ENCODE measurements around the gene C10orf67.

The C10orf67 gene

GRCh38 chr10:23330948-23331347 lies 13.6 kb downstream of the C10orf67 start:
- Histone ChIP-seq H3K9ac (no peak overlapping the region), H4K20me1 (no peaks in the 10 kb centered on the region), H3K4me1 (no peaks in the 10 kb centered on the region), H3K27me3 (no peaks in the 10 kb centered on the region), H3K4me2 (no peak overlapping the region), H3K4me3 (no peak overlapping the region), H3K9me3 (peaks cover 5% of the 10 kb centered on the region), H3K27ac (no peak overlapping the region), H3K36me3 (no peaks in the 10 kb centered on the region)
- TF ChIP-seq Cebpa-rat (IDR thresholded peaks at IDR 0.05): no peak

DNA sequence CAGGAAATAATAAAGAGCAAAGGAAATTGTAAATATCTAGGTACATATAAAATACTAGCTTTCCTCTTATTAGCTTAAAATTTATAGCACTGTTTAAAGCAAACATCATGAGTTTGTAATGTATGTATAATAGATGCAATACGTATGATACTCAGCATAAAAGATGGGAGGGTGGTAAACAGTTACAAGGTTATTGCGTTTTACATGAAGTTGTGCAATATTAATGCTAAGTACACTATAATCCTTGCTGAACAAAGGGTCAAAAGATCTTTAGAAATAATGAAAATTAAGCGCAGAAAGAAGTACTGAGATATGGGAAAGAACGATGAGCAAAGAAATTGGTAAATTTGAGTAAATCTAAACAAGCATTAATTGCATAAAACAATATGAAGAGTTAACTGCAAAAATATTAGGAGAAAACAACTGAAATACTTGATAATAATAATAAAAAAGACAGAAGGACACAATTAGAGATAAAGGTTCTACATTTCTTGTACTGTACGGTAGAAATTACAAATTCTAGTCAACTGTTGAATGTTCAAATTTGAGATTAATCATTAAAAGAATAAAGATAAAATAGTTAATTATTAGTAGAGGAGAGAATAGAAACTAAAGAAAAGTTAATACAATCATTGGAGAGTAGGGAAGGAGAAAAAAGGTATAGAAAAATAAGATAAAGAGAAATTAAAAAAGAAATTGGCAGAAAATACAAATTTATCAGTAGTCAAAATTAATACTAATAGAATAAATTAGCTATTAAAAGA lies 17.9 kb downstream of the C10orf67 start:
- Histone ChIP-seq H3K27me3 (no peaks in the 10 kb centered on the region), H3K9me3 (peaks cover 5% of the 10 kb centered on the region)

GRCh38 chr10:23325132-23325531 lies 19.5 kb downstream of the C10orf67 start:
- Histone ChIP-seq H4K20me1 (no peaks in the 10 kb centered on the region), H3K4me3 (no peak overlapping the region), H3K4me1 (no peaks in the 10 kb centered on the region), H3K9ac (no peak overlapping the region), H3K36me3 (no peaks in the 10 kb centered on the region), H3K4me2 (no peak overlapping the region), H3K9me3 (peaks cover 5% of the 10 kb centered on the region), H3K27me3 (no peaks in the 10 kb centered on the region), H3K27ac (no peak overlapping the region)
- no peak for TF ChIP-seq Cebpa-rat (IDR thresholded peaks at IDR 0.05)

More for the DNA sequence above, 17.9 kb downstream of the C10orf67 start:
- Histone ChIP-seq H3K4me2 (no peak overlapping the region), H4K20me1 (no peaks in the 10 kb centered on the region), H3K4me3 (no peak overlapping the region), H3K9ac (no peak overlapping the region), H3K4me1 (no peaks in the 10 kb centered on the region), H3K27ac (no peak overlapping the region), H3K36me3 (no peaks in the 10 kb centered on the region)
- TF ChIP-seq Cebpa-rat (IDR thresholded peaks at IDR 0.05): no peak; the same call in 1 of the 2 replicates

DNA sequence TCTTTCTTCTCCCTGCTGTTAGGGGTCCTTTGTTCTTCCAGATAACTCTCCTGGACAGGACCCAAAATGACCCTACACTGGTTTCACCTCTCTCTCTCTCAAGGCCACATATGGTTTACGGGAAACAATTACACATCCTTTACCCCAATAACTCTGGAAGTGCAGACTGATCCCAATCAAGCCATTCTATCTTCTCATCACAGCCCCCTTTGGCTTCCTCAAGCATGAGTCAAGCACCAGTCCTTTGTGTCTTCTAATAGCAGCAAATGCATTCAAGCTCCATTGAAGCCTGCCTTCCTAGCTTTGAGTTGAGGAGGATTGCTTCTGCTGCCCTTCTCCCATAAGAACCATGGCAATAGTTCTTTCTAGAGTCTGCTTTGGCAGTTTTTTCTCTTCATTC lies 20.2 kb downstream of the C10orf67 start:
- Histone ChIP-seq H4K20me1 (no peaks in the 10 kb centered on the region), H3K4me2 (no peak overlapping the region), H3K9me3 (peaks cover 2% of the 10 kb centered on the region; the same call in 1 of the 2 replicates), H3K36me3 (no peaks in the 10 kb centered on the region), H3K4me1 (no peaks in the 10 kb centered on the region), H3K4me3 (no peak overlapping the region), H3K9ac (no peak overlapping the region), H3K27ac (no peak overlapping the region), H3K27me3 (no peaks in the 10 kb centered on the region)
- TF ChIP-seq Cebpa-rat (IDR thresholded peaks at IDR 0.05): no peak

- Histone ChIP-seq H4K20me1 (no peaks in the 10 kb centered on the region), H3K27me3 (no peaks in the 10 kb centered on the region), H3K4me3 (no peak overlapping the region), H3K4me1 (no peaks in the 10 kb centered on the region), H3K27ac (no peak overlapping the region), H3K36me3 (0 out of 2 replicates have a peak, but pooled peaks cover 2% of the 10 kb centered on the region), H3K9me3 (peaks cover 4% of the 10 kb centered on the region), H3K4me2 (no peak overlapping the region), H3K9ac (no peak overlapping the region)
- no peak for TF ChIP-seq Cebpa-rat (IDR thresholded peaks at IDR 0.05)
These were observed 22.5 kb downstream of the C10orf67 start for GRCh38 chr10:23322082-23322481.

DNA sequence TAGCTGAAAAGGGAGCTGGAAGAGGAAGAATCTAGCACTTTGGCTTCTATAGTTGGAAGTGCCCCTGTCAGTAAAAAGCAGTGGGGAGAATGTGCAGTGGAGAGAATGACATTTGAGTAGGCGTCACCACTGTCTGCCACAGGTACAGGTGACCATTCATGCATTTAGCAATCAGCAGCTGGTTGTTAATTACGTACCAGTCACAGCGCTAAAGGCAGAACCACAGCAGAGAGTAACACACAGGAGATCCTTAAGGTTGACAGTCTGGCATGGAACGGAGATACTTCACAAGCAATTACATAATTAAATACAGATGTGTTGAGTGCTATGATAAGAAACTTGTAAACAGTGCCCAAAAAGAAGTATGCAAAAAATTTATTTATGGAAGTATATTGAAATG lies 24.8 kb downstream of the C10orf67 start:
- Histone ChIP-seq H3K4me3 (no peak overlapping the region), H3K9me3 (peaks cover 19% of the 10 kb centered on the region), H3K27ac (no peak overlapping the region), H3K9ac (no peak overlapping the region), H3K4me2 (no peak overlapping the region), H3K4me1 (no peaks in the 10 kb centered on the region), H3K27me3 (no peaks in the 10 kb centered on the region), H4K20me1 (no peaks in the 10 kb centered on the region), H3K36me3 (0 out of 2 replicates have a peak, but pooled peaks cover 4% of the 10 kb centered on the region)
- TF ChIP-seq Cebpa-rat (IDR thresholded peaks at IDR 0.05): no peak

DNA sequence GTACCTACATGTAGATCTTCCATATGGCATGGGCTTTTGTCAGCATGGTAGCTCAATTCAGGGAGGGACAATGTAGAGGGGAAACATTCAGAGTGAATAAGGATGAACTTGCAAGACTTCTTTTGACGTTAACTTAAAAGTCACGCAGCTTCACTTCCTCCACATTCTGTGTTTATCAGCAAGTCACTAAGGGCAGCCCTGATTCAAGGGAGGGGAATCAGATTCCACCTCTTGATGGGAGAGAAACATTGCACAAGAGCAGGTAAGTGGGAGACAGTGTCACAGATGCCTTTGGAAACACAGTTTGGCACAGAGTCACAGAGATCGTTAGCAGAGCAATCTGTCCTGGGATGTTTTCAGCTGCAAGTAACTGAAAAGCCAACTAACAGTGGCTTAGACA lies 26.2 kb downstream of the C10orf67 start:
- Histone ChIP-seq H3K4me2 (no peak overlapping the region), H3K9me3 (peaks cover 19% of the 10 kb centered on the region), H3K4me3 (no peak overlapping the region), H3K9ac (no peak overlapping the region), H3K27ac (no peak overlapping the region), H3K36me3 (0 out of 2 replicates have a peak, but pooled peaks cover 4% of the 10 kb centered on the region), H4K20me1 (no peaks in the 10 kb centered on the region), H3K4me1 (no peaks in the 10 kb centered on the region), H3K27me3 (no peaks in the 10 kb centered on the region)
- TF ChIP-seq Cebpa-rat (IDR thresholded peaks at IDR 0.05): no peak

- Histone ChIP-seq H3K9me3 (peaks cover 19% of the 10 kb centered on the region), H3K4me1 (no peaks in the 10 kb centered on the region), H3K36me3 (0 out of 2 replicates have a peak, but pooled peaks cover 4% of the 10 kb centered on the region), H4K20me1 (no peaks in the 10 kb centered on the region), H3K9ac (no peak overlapping the region), H3K4me2 (no peak overlapping the region), H3K27ac (no peak overlapping the region), H3K4me3 (no peak overlapping the region), H3K27me3 (no peaks in the 10 kb centered on the region)
- TF ChIP-seq Cebpa-rat (IDR thresholded peaks at IDR 0.05): no peak
These were observed 27.2 kb downstream of the C10orf67 start for GRCh38 chr10:23317416-23317815.

GRCh38 chr10:23316406-23316805 lies 28.2 kb downstream of the C10orf67 start:
- no peaks in the 10 kb centered on the region for H3K4me1 ChIP-seq
- H3K4me2 ChIP-seq: no peak overlapping the region
- 0 out of 2 replicates have a peak, but pooled peaks cover 4% of the 10 kb centered on the region for H3K36me3 ChIP-seq
- H4K20me1 ChIP-seq: no peaks in the 10 kb centered on the region
- H3K27ac ChIP-seq: no peak overlapping the region
- no peaks in the 10 kb centered on the region for H3K27me3 ChIP-seq
- peaks cover 19% of the 10 kb centered on the region for H3K9me3 ChIP-seq
- H3K4me3 ChIP-seq: no peak overlapping the region
- no peak overlapping the region for H3K9ac ChIP-seq
- no peak for TF ChIP-seq Cebpa-rat (IDR thresholded peaks at IDR 0.05)

DNA sequence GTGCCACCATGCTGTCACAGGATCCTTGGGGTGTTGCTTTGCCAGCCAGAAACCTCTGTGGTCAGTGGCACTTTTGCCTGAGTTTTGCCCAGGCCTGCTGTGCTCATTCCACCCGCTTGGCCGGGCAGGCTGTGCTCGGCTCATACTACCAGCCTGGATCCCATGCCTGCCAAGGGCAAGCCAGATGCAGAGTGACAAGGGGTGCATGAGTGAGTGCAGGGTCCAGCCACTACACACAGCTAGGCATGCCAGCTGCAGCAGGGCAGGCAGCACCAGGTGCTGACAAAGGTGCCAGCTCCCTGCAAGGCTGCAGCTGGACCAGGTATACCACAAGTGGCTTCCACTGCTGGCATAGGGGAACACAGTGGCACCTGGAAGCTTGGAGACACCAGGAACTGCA lies 28.6 kb downstream of the C10orf67 start:
- no peaks in the 10 kb centered on the region for H3K4me1 ChIP-seq
- no peak overlapping the region for H3K4me2 ChIP-seq
- no peak overlapping the region for H3K27ac ChIP-seq
- no peak overlapping the region for H3K4me3 ChIP-seq
- TF ChIP-seq Cebpa-rat (IDR thresholded peaks at IDR 0.05): no peak
- peaks cover 19% of the 10 kb centered on the region for H3K9me3 ChIP-seq
- H4K20me1 ChIP-seq: no peaks in the 10 kb centered on the region
- no peak overlapping the region for H3K9ac ChIP-seq
- 0 out of 2 replicates have a peak, but pooled peaks cover 4% of the 10 kb centered on the region for H3K36me3 ChIP-seq
- no peaks in the 10 kb centered on the region for H3K27me3 ChIP-seq
